GM12878 (cell line): Measurements from ENCODE around the gene ICAM4.

Experiments used
- BRCA1 ChIP-seq: IDR thresholded peaks from 2 replicates; pipeline ENCODE4 v1.6.1; 2011; ENCODE audit warnings: low read depth, low read length, improper control_type of control experiment
- CREM ChIP-seq: IDR thresholded peaks from 2 replicates; pipeline ENCODE4 v1.6.1; 2014; ENCODE audit warnings: antibody characterized with exemption, low read depth
- E2F4 ChIP-seq: IDR thresholded peaks from 2 replicates; pipeline ENCODE4 v1.6.1; 2012; ENCODE audit warnings: low read depth, low read length, improper control_type of control experiment
- ELK1 ChIP-seq: IDR thresholded peaks from 2 replicates; pipeline ENCODE4 v1.6.1; 2012; ENCODE audit warnings: low read depth, low read length, improper control_type of control experiment
- EP300 ChIP-seq, 2 experiments: fragments of 150-350 bp in 1 of 2; IDR thresholded peaks; 2 replicates each; pipeline ENCODE4 v1.6.1; 2011 to 2012; ENCODE audit warnings: low read depth in 2 of 2, low read length in 2 of 2, borderline replicate concordance in 1 of 2, improper control_type of control experiment in 1 of 2, inconsistent platforms in 1 of 2; ENCODE audit not compliant: control insufficient read depth in 1 of 2
- MEF2A ChIP-seq: IDR thresholded peaks from 2 replicates; pipeline ENCODE4 v1.6.1; 2011; ENCODE audit warnings: low read depth, mild to moderate bottlenecking, low read length, moderate library complexity; ENCODE audit not compliant: insufficient read depth
- NBN ChIP-seq: fragments of 450-650 bp; IDR thresholded peaks from 2 replicates; pipeline ENCODE4 v1.6.1; 2016
- PBX3 ChIP-seq: IDR thresholded peaks from 2 replicates; pipeline ENCODE4 v1.6.1; 2011; ENCODE audit warnings: mild to moderate bottlenecking, low read depth, low read length, moderate library complexity; ENCODE audit not compliant: insufficient replicate concordance
- POLR2A ChIP-seq: IDR thresholded peaks from 2 replicates; pipeline ENCODE4 v1.6.1; 2011; ENCODE audit warnings: low read depth, mild to moderate bottlenecking, low read length
- RAD21 ChIP-seq: IDR thresholded peaks from 2 replicates; pipeline ENCODE4 v1.6.1; 2011; ENCODE audit warnings: mild to moderate bottlenecking, low read depth, low read length, moderate library complexity; ENCODE audit not compliant: insufficient read depth
- SP1 ChIP-seq: IDR thresholded peaks from one replicate; pipeline ENCODE4 v1.6.1; 2011; ENCODE audit warnings: low read depth, low read length
- USF2 ChIP-seq: IDR thresholded peaks from 2 replicates; pipeline ENCODE4 v1.6.1; 2011; ENCODE audit warnings: low read depth, low read length, improper control_type of control experiment, borderline replicate concordance
- WRNIP1 ChIP-seq: IDR thresholded peaks from 2 replicates; pipeline ENCODE4 v1.6.1; 2011; ENCODE audit warnings: low read depth, low read length, improper control_type of control experiment, borderline replicate concordance
- TF ChIP-seq, protein P1 (sequence below), 3 experiments: IDR thresholded peaks in 2 of 3; conservative IDR thresholded peaks in 1 of 3; 2 replicates each; pipeline ENCODE4 v1.5.1; 2011; ENCODE audit warnings: low read depth in 3 of 3, low read length in 3 of 3, mild to moderate bottlenecking in 3 of 3, control low read depth in 2 of 3, moderate library complexity in 2 of 3, inconsistent platforms in 1 of 3, mixed read lengths in 1 of 3; ENCODE audit not compliant: control insufficient read depth in 2 of 3, insufficient read depth in 1 of 3; ENCODE audit errors: extremely low read depth in 1 of 3

DNA sequence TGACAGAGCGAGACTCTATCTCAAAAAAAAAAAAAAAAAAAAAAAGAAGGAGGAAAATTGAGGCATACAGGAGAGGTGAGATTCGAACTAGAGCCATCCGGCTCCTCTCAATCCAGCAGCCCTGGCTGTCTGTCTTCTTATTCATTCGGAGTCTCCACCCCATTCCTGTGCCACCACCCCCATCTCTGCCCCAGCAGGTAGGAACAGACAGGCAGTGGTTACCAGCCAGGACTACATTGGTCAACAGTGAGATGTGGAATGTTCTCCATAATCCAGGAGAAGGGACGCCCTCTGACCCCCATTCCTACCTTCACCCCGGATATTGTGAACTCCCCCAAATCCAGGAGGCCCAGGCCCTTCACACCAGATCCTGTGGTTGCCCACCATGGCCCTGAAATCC is 49.1 kb upstream of the ICAM4 start:
- TF ChIP-seq, protein P1, sequence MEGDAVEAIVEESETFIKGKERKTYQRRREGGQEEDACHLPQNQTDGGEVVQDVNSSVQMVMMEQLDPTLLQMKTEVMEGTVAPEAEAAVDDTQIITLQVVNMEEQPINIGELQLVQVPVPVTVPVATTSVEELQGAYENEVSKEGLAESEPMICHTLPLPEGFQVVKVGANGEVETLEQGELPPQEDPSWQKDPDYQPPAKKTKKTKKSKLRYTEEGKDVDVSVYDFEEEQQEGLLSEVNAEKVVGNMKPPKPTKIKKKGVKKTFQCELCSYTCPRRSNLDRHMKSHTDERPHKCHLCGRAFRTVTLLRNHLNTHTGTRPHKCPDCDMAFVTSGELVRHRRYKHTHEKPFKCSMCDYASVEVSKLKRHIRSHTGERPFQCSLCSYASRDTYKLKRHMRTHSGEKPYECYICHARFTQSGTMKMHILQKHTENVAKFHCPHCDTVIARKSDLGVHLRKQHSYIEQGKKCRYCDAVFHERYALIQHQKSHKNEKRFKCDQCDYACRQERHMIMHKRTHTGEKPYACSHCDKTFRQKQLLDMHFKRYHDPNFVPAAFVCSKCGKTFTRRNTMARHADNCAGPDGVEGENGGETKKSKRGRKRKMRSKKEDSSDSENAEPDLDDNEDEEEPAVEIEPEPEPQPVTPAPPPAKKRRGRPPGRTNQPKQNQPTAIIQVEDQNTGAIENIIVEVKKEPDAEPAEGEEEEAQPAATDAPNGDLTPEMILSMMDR (IDR thresholded peaks at IDR 0.05 in 2 of 3, conservative IDR thresholded peaks at IDR 0.05 in 1 of 3; ENCODE audit: control insufficient read depth in 2 of 3, extremely low read depth in 1 of 3, insufficient read depth in 1 of 3, low read depth in 3 of 3, low read length in 3 of 3), result no peak
- no peak for TF ChIP-seq EP300 (IDR thresholded peaks at IDR 0.05; ENCODE audit: borderline replicate concordance in 1 of 2, control insufficient read depth in 1 of 2, low read depth in 2 of 2, low read length in 2 of 2)
- no peak for TF ChIP-seq MEF2A
- TF ChIP-seq WRNIP1, result no peak
- no peak for TF ChIP-seq BRCA1
- no peak for TF ChIP-seq NBN
- TF ChIP-seq SP1, result no peak
- no peak for TF ChIP-seq ELK1
- no peak for TF ChIP-seq POLR2A
- no peak for TF ChIP-seq RAD21
- TF ChIP-seq E2F4, result no peak
- TF ChIP-seq CREM, result no peak
- TF ChIP-seq PBX3, result no peak
- TF ChIP-seq USF2, result no peak
